ENCODE measurements around the gene PLA2G2C.

- TF ChIP-seq CTCF (conservative IDR thresholded peaks at IDR 0.05), result no peak
- no peak for TF ChIP-seq ZFX (IDR thresholded peaks at IDR 0.05)
Measured at GRCh38 chr1:20209471-20209870, 23.2 kb upstream of the PLA2G2C start.
